GM12801 (cell line): ENCODE measurements around the gene CYB5R4.

Experiments
- CTCF ChIP-seq: IDR thresholded peaks from one replicate; pipeline ENCODE4 v1.5.1; 2011; ENCODE audit warnings: control low read depth; ENCODE audit not compliant: insufficient read length; ENCODE audit errors: extremely low read depth

CYB5R4 gene

DNA sequence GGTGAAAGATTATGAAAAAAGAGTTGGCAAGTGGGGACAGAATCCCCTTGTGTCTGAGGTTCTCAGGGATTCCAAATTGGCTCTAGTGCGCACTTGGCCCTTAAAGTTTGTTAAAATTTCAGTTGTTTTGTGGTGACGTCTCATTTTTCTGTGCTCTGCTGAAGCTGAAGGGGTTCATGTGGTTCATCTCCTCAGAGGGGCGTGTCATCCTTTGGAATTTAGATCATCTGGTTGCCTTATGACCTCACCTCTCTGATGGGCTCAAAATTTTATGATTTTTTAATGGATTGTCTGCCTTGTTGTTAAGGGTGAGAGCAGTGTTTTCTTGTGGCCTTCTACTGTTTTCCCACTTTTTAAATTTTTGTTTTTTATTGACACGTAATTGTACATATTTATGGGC is 20.3 kb downstream of the CYB5R4 start:
- no peak for TF ChIP-seq CTCF

DNA sequence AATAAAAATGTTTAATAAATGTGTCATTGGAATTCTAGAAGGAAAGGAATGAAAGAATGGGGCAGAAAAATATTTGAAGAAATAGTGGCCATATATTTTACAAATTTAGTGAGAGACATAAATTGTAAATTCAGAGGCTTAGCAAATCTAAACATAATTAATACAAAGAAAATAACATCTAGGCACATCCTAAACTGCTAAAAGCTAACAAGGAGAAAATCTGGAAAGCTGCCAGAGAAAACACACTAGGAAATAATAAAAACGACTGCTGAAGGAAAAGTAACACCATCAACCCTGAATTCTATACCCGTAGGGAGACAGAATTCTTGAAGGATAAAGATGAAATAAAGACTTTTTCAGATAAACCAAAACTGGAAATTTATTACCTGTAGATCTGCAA is 23.8 kb downstream of the CYB5R4 start:
- TF ChIP-seq CTCF = no peak

DNA sequence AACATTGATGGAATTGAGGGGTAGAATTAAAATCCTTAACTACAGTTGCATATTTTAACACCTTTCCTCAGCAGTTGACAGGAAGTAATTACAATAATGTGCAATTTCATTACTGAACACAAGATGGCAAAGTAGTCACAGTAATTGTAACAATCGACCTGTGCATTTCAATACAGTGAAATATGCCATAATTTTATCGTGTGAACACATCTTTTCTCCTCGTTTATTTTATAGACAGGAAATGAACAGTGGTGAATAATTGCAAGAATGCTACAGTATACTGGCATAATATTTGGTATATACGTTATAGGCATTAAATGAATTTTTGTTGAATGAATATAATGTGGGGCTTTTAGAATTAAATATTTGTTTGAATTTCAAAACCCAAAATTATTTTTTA is 25.0 kb downstream of the CYB5R4 start:
- TF ChIP-seq CTCF = no peak

DNA sequence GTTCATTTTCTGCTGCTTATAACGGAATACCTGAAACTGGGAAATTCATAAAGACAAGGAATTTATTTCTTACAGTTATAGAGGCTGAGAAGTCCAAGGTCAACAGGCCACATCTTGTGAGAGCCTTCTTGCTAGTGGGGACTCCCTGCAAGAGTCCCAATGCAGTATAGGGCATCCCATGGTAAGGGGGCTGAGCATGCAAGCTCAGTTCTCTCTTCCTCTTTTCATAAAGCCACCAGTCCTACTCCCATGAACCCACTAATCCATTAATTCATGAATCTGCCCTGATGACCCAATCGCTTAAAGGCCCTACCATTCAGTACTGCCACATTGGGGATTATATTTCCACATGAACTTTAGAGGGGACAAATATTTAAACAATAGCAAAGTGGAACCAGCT is 26.5 kb downstream of the CYB5R4 start:
- TF ChIP-seq CTCF = no peak

DNA sequence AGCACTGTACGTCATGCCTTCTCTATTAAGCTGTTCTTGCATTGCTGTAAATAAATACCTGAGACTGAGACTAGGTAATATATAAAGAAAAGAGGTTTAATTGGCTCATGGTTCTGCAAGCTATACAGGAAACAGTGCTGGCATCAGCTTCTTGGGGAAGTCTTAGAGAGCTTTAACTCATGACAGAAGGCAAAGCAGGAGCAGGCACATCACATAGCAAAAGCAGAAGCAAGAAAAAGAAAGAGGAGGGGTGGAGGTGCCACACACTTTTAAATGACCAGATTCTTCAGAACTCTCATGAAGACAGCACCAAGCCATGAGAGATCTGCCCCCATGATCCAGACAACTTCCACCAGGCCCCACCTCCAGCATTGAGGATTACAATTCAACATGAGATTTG is 30.1 kb downstream of the CYB5R4 start:
- no peak for TF ChIP-seq CTCF

GRCh38 chr6:83890520-83890919 is 31.0 kb downstream of the CYB5R4 start:
- no peak for TF ChIP-seq CTCF

GRCh38 chr6:83891586-83891985 is 32.1 kb downstream of the CYB5R4 start:
- no peak for TF ChIP-seq CTCF

- TF ChIP-seq CTCF = no peak
Observed at GRCh38 chr6:83893024-83893423, 33.5 kb downstream of the CYB5R4 start.
